ENCODE results near the gene RGS3.

The RGS3 gene

GRCh38 chr9:113587471-113588031 lies 124.0 kb downstream of the RGS3 start:
- DNase-seq (ENCODE audit: low read depth): peak; percentile 45

GRCh38 chr9:113588242-113588810 lies 124.8 kb downstream of the RGS3 start:
- no peak for DNase-seq (ENCODE audit: low read depth)

- no peak for DNase-seq (ENCODE audit: low read depth)
Measured at GRCh38 chr9:113588936-113589335, 125.4 kb downstream of the RGS3 start.

GRCh38 chr9:113589407-113589806 lies 125.9 kb downstream of the RGS3 start:
- peak; percentile 50 for DNase-seq (ENCODE audit: low read depth)

GRCh38 chr9:113589890-113590289 lies 126.4 kb downstream of the RGS3 start:
- DNase-seq (ENCODE audit: low read depth): no peak

- no peak for DNase-seq (ENCODE audit: low read depth)
Measured at GRCh38 chr9:113590389-113590788, 126.9 kb downstream of the RGS3 start.

- DNase-seq (ENCODE audit: low read depth): peak; percentile 55
Measured at GRCh38 chr9:113590991-113591898, 127.7 kb downstream of the RGS3 start.

- no peak for DNase-seq (ENCODE audit: low read depth)
Measured at GRCh38 chr9:113591899-113592625, 128.5 kb downstream of the RGS3 start.

GRCh38 chr9:113592876-113593575 lies 129.5 kb downstream of the RGS3 start:
- DNase-seq (ENCODE audit: low read depth): no peak

- peak; percentile 91 for DNase-seq (ENCODE audit: low read depth)
Measured at GRCh38 chr9:113593682-113594281, 130.3 kb downstream of the RGS3 start.

- DNase-seq (ENCODE audit: low read depth): no peak
Measured at GRCh38 chr9:113594484-113595299, 131.2 kb downstream of the RGS3 start.

GRCh38 chr9:113596616-113597320 lies 133.2 kb downstream of the RGS3 start:
- DNase-seq (ENCODE audit: low read depth): no peak

- DNase-seq (ENCODE audit: low read depth): no peak
Measured at GRCh38 chr9:113597390-113598241, 134.1 kb downstream of the RGS3 start.

GRCh38 chr9:113598451-113598850 lies 134.9 kb downstream of the RGS3 start:
- DNase-seq (ENCODE audit: low read depth): no peak

GRCh38 chr9:113598883-113599282 lies 135.4 kb downstream of the RGS3 start:
- DNase-seq (ENCODE audit: low read depth): no peak

GRCh38 chr9:113599646-113600022 lies 136.1 kb downstream of the RGS3 start:
- no peak for DNase-seq (ENCODE audit: low read depth)

- no peak for DNase-seq (ENCODE audit: low read depth)
Measured at GRCh38 chr9:113600023-113600823, 136.7 kb downstream of the RGS3 start.
